Stimulated activated CD4-positive, alpha-beta T cell treated with anti-CD3 and anti-CD28 coated beads, Interleukin-12 subunit alpha, Interleukin-12 subunit beta, amount 100 ng/mL, for 4 hours (primary cell): Measurements from ENCODE around the gene AKT3.

Experiments used
- DNase-seq: peaks from one replicate; pipeline ENCODE4 v3.0.0-alpha.2; 2020

AKT3 gene

DNA sequence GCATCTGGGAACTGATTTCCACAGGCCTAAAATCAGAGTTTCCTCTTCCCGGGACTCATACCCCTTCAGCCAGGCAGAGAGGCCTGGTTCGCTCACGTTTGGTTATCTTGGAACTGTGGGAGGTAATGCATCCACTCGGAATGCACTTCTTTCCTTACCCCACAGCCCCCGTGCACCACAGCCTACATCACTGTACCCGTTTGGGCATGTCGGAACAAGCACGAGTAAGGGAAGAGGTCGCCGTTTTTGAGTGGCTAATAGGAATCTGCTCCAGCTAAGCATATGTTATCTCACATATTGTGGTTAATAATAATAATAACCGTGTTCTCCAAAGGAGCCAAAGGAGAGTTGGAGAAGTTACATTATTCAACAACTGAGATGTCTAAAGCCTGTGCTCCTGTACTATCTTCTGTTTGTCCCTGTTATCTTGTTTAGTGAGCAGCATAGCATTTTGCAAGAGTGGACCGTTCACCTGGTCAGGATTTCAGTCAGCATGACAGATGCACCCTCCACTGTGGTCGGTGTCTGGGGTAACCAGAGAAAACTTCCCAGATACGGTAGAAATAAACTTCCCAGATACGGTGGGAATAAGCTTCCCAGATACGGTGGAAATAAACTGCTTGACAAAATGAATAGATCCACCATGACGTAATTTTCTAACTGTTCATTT lies 395.6 kb downstream of the AKT3 start:
- no peak for DNase-seq

DNA sequence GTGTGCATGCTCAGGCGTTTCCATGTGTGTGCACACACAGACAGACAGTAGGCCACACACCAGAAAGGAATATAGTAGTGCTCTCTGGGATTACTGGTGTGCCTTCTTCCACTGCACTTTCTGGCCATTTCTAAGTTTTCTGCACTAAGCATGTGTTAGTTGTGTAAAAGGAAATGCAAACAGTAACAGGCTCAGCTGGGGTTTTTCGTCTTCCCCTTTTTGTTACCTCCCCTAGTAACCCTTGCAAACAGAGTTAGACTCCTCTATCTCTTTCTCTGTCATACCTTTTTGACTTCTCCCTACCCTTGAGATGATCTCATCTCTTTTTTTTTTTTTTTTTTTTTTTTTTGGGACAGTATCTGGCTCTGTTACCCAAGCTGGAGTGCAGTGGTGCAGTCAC lies 398.0 kb downstream of the AKT3 start:
- no peak for DNase-seq

DNA sequence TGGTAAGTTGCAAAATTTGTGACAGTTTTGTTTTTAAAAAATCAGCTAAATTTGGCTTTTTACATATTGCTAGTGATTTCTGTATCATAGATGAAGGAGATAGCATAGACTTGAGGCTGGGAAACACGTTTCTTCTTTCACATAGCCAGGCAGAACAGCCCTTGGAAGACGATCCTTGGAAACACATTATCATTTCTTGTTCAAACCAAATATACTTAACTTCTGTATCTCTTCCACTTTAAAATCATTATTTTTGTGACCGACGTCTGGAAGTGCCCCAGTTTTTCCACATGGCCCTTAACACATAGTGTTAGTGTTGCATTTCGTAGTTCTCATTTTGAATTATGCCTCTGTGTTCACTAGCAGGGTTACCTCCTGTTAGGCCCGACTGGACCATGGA lies 400.7 kb downstream of the AKT3 start:
- no peak for DNase-seq

DNA sequence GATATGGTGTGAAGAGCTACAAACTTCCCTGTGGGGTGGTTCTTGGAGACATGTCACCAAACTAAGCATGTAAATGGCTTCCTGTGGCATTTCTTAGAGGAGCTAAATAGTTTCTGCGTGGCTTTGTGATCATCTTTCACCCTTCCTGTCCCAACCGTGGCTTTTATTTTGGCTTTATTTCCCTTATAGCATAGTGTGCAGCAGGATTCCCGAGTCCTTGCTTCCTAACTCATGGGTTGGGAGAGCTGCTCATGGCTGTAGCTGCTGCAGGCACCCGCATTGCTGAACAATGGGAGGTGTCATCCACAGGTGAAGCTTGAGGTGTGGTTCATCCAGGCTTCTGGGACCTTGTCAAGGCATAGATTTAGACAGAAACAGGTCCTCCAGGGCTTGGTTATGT lies 402.2 kb downstream of the AKT3 start:
- no peak for DNase-seq

DNA sequence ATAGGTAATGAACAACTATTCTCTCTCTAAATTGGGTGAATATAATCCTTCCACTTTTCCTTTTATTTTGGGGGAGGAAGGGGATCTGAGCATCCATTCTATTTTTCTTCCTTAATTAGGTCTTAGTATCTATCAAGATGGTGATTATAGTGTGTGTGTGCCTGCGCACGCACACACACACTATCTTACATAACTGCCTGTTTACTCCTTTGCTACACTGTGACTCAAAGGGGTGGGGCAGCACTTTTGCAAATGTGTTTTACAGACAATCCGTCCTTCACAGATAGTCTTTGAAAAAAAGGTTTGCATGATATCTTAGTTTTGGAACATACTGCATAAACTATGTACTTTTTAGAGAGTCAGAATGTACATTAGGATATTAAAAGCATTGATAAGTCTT lies 402.7 kb downstream of the AKT3 start:
- no peak for DNase-seq

DNA sequence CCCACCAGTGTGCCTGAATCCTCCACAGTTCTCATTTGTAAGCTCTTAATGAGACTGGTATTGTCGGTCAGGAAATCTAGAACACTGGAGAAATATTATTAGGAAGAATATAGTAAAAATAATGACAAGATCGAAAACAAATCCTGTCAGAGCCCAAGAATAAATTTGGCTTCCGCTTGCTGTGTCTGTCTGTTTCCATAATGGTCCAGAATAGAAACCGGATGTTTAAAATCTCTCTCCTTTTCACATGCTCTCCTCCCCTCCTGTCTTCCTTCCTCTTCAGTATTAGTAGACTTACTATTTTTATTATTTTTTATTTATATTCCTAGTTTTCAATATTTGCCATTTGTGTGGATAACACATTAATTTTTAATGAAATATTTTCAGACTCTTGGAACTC lies 406.5 kb downstream of the AKT3 start:
- DNase-seq, result no peak

DNA sequence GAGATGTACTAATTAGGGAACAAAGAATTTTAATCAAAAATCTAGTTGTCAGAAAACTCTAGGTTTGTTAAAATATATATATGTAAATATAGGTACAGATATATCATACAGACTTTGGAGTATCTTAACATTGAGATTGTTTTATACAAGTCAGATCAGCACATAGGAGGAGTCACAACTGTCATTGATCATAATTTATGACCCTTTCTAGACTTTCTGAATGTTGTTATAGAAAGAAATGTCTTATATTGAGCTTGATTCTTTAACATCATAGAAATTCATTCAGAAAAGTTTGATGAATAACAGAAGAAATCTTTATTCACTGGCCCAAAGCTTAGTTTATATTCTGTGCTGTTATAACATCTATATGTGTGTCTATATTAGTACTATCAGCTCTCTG lies 408.4 kb downstream of the AKT3 start:
- no peak for DNase-seq

DNA sequence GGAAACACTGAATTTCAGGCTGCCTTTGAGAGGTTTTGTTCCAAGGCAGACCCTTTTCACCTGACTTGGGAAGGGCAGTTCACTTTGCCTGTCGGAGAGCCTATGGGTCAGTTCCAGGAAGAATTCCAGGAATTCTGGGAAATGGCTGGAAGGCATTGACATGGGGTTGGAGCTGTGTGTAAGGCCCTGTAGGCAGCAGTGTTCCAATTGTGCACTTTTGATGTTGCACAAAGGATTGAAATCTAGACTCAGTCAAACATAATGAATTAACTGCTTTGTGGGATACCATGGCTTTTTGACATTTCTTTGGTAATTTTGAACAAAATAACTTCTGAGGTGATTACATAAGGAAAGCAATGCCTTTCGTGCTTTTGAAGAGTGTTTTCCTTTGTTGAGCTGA lies 409.6 kb downstream of the AKT3 start:
- no peak for DNase-seq

DNA sequence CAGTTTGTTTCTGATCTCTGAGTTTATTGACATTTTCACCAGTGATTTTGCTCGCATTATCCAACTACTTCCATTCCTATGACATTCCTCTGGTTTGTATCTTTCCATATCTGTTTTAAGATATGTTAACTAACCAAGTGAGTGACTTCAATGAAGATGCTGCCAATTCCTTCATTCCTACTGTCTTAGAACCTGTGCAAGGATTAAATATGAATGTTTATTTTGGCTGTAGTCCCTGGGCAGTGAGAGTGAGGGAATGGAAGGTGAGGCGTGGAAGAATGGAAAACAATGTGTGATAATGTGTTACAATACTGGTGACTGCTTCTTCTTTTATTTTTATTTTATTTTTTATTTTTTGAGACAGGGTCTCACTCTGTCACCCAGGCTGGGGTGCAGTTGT lies 411.2 kb downstream of the AKT3 start:
- DNase-seq, result no peak
